Activated T-cell treated with anti-CD3 and anti-CD28 coated beads for 1 hour (primary cell): Measurements from ENCODE around the gene GOLGA2.
A peak's percentile ranks its signal among the peaks of the same experiment; 100 is the strongest.
"Not testable (repeated sequence)": the region's sequence is repeated elsewhere in the genome, so short reads cannot be mapped to it uniquely, and the experiment has no call there.

Source experiments
- DNase-seq: peaks from one replicate; pipeline ENCODE4 v3.0.0-alpha.2; 2020; ENCODE audit warnings: low read depth

GOLGA2 gene

GRCh38 chr9:128242828-128243214 lies 33.0 kb downstream of the GOLGA2 start:
- no peak for DNase-seq

GRCh38 chr9:128242124-128242523 lies 33.7 kb downstream of the GOLGA2 start:
- DNase-seq: no peak

- DNase-seq: no peak
Observed at GRCh38 chr9:128233817-128234406, 41.9 kb downstream of the GOLGA2 start.

- no peak for DNase-seq
Observed at GRCh38 chr9:128232528-128233428, 43.0 kb downstream of the GOLGA2 start.

- DNase-seq: no peak
Observed at GRCh38 chr9:128231638-128232527, 43.9 kb downstream of the GOLGA2 start.

GRCh38 chr9:128230897-128231296 lies 44.9 kb downstream of the GOLGA2 start:
- DNase-seq: not testable (repeated sequence)

- no peak for DNase-seq
Observed at GRCh38 chr9:128226412-128226801, 49.4 kb downstream of the GOLGA2 start.

GRCh38 chr9:128225770-128226411 lies 49.9 kb downstream of the GOLGA2 start:
- no peak for DNase-seq

GRCh38 chr9:128224877-128225276 lies 50.9 kb downstream of the GOLGA2 start:
- no peak for DNase-seq

GRCh38 chr9:128222880-128223670 lies 52.7 kb downstream of the GOLGA2 start:
- DNase-seq: no peak

- DNase-seq: no peak
Observed at GRCh38 chr9:128222026-128222425, 53.8 kb downstream of the GOLGA2 start.

GRCh38 chr9:128219831-128220230 lies 56.0 kb downstream of the GOLGA2 start:
- DNase-seq: no peak

GRCh38 chr9:128218518-128219389 lies 57.1 kb downstream of the GOLGA2 start:
- peak; percentile 86 for DNase-seq

- no peak for DNase-seq
Observed at GRCh38 chr9:128218172-128218517, 57.7 kb downstream of the GOLGA2 start.

GRCh38 chr9:128216781-128217553 lies 58.8 kb downstream of the GOLGA2 start:
- DNase-seq: no peak

GRCh38 chr9:128215491-128216409 lies 60.1 kb downstream of the GOLGA2 start:
- no peak for DNase-seq

- no peak for DNase-seq
Observed at GRCh38 chr9:128214571-128215490, 61.0 kb downstream of the GOLGA2 start.
